Uterus (tissue), 2 donors: ENCODE results near the gene SNRNP25.

Source experiments
- CTCF ChIP-seq, 4 experiments: fragments of 200-600 bp in 2 of 4; fragments of 450-650 bp in 2 of 4; sonication (generic) in 2 of 4; IDR thresholded peaks; one replicate each; pipeline ENCODE4 v1.5.1; 2016 to 2019; ENCODE audit warnings: antibody characterized with exemption in 4 of 4, mild to moderate bottlenecking in 2 of 4, moderate library complexity in 1 of 4
- POLR2A ChIP-seq, 2 donors: fragments of 450-650 bp; IDR thresholded peaks; one replicate each; pipeline ENCODE4 v1.6.1; 2016; ENCODE audit warnings: antibody characterized with exemption in 2 of 2, mild to moderate bottlenecking in 1 of 2, moderate library complexity in 1 of 2

- TF ChIP-seq CTCF (IDR thresholded peaks at IDR 0.05) (no peak), POLR2A (IDR thresholded peaks at IDR 0.05) (no peak)
Measured at GRCh38 chr16:43294-43693, 10.3 kb upstream of the SNRNP25 start.
